Myometrial cell (primary cell): Measurements from ENCODE around the gene UNC79. TPM values are rescaled to one million over a fixed set of nuclear protein-coding genes. Genes with fewer than 3 reads are reported as not detected.

ENCODE experiments used
- total RNA-seq: library from RNA; depleted of rRNA; stranded (reverse); fragments of >200 nt; gene quantifications from 2 replicates; pipeline ENCODE4 v1.2.3, GENCODE V29; 2015

Gene UNC79
- under 0.01 TPM in 1 of 2 replicates, not detected in the other for total RNA-seq

GRCh38 chr14:93430315-93431035 lies at the start of gene UNC79:
Gene UNC79, plus strand, starts transcription at chr14:93430939. Its CDS starts 91 bp downstream, at chr14:93431030.

Other genes starting within 250 kb of the UNC79 start
- 5.8 and 9.8 TPM in 2 replicates for gene MOAP1, start 246.0 kb upstream of the UNC79 start, total RNA-seq
- gene LYSET, start 245.6 kb upstream of the UNC79 start, total RNA-seq, result 3.7 and 9.2 TPM in 2 replicates
- gene GON7, start 223.9 kb upstream of the UNC79 start, total RNA-seq, result 14.7 and 19.7 TPM in 2 replicates
- 16.1 and 46.1 TPM in 2 replicates for gene UBR7, start 223.7 kb upstream of the UNC79 start, total RNA-seq
- gene BTBD7, start 97.9 kb upstream of the UNC79 start, total RNA-seq, result 8.6 and 11.5 TPM in 2 replicates
- gene COX8C, start 83.8 kb upstream of the UNC79 start, total RNA-seq, result not detected in 2 replicates